PC-3 (cell line): Measurements from ENCODE around the gene RFX7. TPM values are rescaled to one million over a fixed set of nuclear protein-coding genes. Genes with fewer than 3 reads are reported as not detected.

Source experiments
- ATAC-seq: fragments of 200-7000 bp; cut with Tn5 transposase; 2 replicates; pipeline ENCODE4 v1.9.1; 2020; ENCODE audit warnings: mild to moderate bottlenecking, moderate library complexity
- BruUV-seq: library from RNA; stranded (reverse); fragments of 400-500 nt; replicated peaks from 2 replicates; lab custom pipeline; 2021; lab: Mats Ljungman, UMichigan
- CTCF ChIA-PET: fragments of 300-600 bp; sonication (Branson Sonifier 250); formaldehyde crosslinking; loops from one replicate; lab custom pipeline; 2022; ENCODE audit warnings: antibody characterized with exemption; lab: Charles Lee
- POLR2A ChIA-PET: fragments of 300-600 bp; sonication (Branson Sonifier 250); formaldehyde crosslinking; loops from one replicate; lab custom pipeline; 2022; ENCODE audit warnings: antibody characterized with exemption; ENCODE audit not compliant: unreplicated experiment; lab: Charles Lee
- DNase-seq: peaks from one replicate; pipeline ENCODE4 v3.0.0-alpha.2; 2015
- H2AFZ ChIP-seq: fragments of 300-600 bp; sonication (generic); 2 replicates; pipeline ENCODE4 v1.6.0; 2016; ENCODE audit warnings: antibody characterized with exemption, low read length
- H3F3A ChIP-seq: fragments of 300-600 bp; sonication (generic); one replicate; pipeline ENCODE4 v1.6.0; 2017; ENCODE audit warnings: antibody characterized with exemption, low read length, control low read depth, mild to moderate bottlenecking; ENCODE audit not compliant: unreplicated experiment
- H3K27ac ChIP-seq: fragments of 300-600 bp; sonication (generic); 2 replicates; pipeline ENCODE4 v1.5.1; 2016; ENCODE audit warnings: mild to moderate bottlenecking, low read length
- H3K27me3 ChIP-seq: fragments of 300-600 bp; sonication (generic); 2 replicates; pipeline ENCODE4 v1.6.1; 2016; ENCODE audit warnings: low read length, mixed read lengths
- H3K36me3 ChIP-seq: fragments of 300-600 bp; sonication (generic); 2 replicates; pipeline ENCODE4 v1.6.1; 2016; ENCODE audit warnings: low read depth, mixed run types, low read length, mixed read lengths
- H3K4me1 ChIP-seq: fragments of 300-600 bp; sonication (generic); 2 replicates; pipeline ENCODE4 v1.5.1; 2016; ENCODE audit warnings: low read length; ENCODE audit not compliant: insufficient read depth
- H3K4me2 ChIP-seq: fragments of 300-600 bp; sonication (generic); 2 replicates; pipeline ENCODE4 v1.6.0; 2016; ENCODE audit warnings: low read length
- H3K4me3 ChIP-seq: fragments of 300-600 bp; sonication (generic); 2 replicates; pipeline ENCODE4 v1.5.1; 2016; ENCODE audit warnings: mild to moderate bottlenecking, low read length, mixed read lengths
- H3K79me2 ChIP-seq: fragments of 300-600 bp; sonication (generic); 2 replicates; pipeline ENCODE4 v1.6.1; 2017; ENCODE audit warnings: low read length, mixed read lengths
- H3K9ac ChIP-seq: fragments of 300-600 bp; sonication (generic); 2 replicates; pipeline ENCODE4 v1.6.0; 2016; ENCODE audit warnings: mild to moderate bottlenecking, low read length
- H3K9me2 ChIP-seq: fragments of 300-600 bp; sonication (generic); replicated peaks from 2 replicates; pipeline ENCODE4 v1.6.1; 2016; ENCODE audit warnings: mixed run types, low read length, mixed read lengths
- H3K9me3 ChIP-seq: fragments of 300-600 bp; sonication (generic); 2 replicates; pipeline ENCODE4 v1.6.1; 2016; ENCODE audit warnings: low read length, mixed read lengths
- H4K20me1 ChIP-seq: fragments of 300-600 bp; sonication (generic); 2 replicates; pipeline ENCODE4 v1.6.1; 2016; ENCODE audit warnings: low read length, mixed read lengths
- CTCF ChIP-seq: fragments of 300-600 bp; sonication (generic); conservative IDR thresholded peaks from 2 replicates; pipeline ENCODE4 v1.5.1; 2017; ENCODE audit warnings: antibody characterized with exemption, low read depth, mild to moderate bottlenecking, low read length
- EZH2 ChIP-seq: fragments of 300-600 bp; sonication (generic); IDR thresholded peaks from one replicate; pipeline ENCODE4 v1.6.1; 2017; ENCODE audit warnings: antibody characterized with exemption, mild to moderate bottlenecking, low read length; ENCODE audit not compliant: unreplicated experiment
- EZH2phosphoT487 ChIP-seq: fragments of 300-600 bp; sonication (generic); IDR thresholded peaks from 2 replicates; pipeline ENCODE4 v1.6.1; 2018; ENCODE audit warnings: mild to moderate bottlenecking, antibody characterized with exemption, low read length, borderline replicate concordance
- intact Hi-C: fragments of 100-400 bp; cut with micrococcal nuclease; formaldehyde crosslinking; loops from 2 replicates; pipeline ENCODE4 v1.9.0; 2023
- total RNA-seq: library from RNA; depleted of rRNA; stranded (reverse); fragments of >200 nt; gene quantifications from 2 replicates; pipeline ENCODE4 v1.2.3, GENCODE V29; 2014

RFX7 gene
- total RNA-seq, 1 experiment from 2014 or later: 2.8 TPM

DNA sequence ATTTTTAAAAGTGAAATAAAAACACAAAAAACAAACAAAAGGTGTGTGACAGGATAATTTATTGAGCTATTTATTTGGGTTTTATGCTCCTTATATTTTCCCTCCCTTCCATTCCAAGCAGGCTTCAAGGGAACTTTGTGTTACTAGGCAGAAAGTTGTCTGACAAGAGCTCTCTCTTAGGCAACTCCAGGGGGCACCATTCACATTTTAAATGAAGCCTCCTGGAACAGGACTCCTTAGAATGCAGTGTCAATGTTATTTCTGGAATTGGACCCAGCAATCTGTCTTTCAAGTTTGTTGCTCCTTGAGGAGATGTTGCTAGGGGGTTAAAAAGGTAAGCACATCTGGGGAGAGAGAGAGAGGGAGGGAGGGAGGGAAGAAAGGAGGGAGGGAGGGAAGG is 5.4 kb upstream of the RFX7 start:
- Histone ChIP-seq H3F3A (no peaks in the 10 kb centered on the region), H3K4me1 (peaks cover 5% of the 10 kb centered on the region; the same call in 1 of the 2 replicates), H3K27ac (no peak overlapping the region), H3K9me3 (no peaks in the 10 kb centered on the region), H3K79me2 (no peaks in the 10 kb centered on the region), H2AFZ (no peak overlapping the region), H3K9ac (no peak overlapping the region), H3K4me2 (no peak overlapping the region), H3K9me2 (no peaks in the 10 kb centered on the region), H4K20me1 (no peaks in the 10 kb centered on the region), H3K36me3 (peaks cover 2% of the 10 kb centered on the region; the same call in 1 of the 2 replicates), H3K4me3 (no peak overlapping the region), H3K27me3 (no peaks in the 10 kb centered on the region)
- ChIA-PET POLR2A (interaction anchor here (0.6 kb wide), 1 partner anchor 332 kb away, joined by 4 read pairs; no protein-coding TSS in a partner anchor), CTCF (interaction anchor here (0.6 kb wide), 1 partner anchor 146 kb away, joined by 18 read pairs; no protein-coding TSS in a partner anchor)
- peak; percentile 55 for TF ChIP-seq CTCF
- TF ChIP-seq EZH2: no peak
- no TSS peak for BruUV-seq
- intact Hi-C loops: loop anchor here (1.0 to 5.0 kb wide), 3 partner anchors 118 to 332 kb away; partner anchors contain the start of gene TEX9
- DNase-seq (peak; percentile 42), ATAC-seq (no peak)

DNA sequence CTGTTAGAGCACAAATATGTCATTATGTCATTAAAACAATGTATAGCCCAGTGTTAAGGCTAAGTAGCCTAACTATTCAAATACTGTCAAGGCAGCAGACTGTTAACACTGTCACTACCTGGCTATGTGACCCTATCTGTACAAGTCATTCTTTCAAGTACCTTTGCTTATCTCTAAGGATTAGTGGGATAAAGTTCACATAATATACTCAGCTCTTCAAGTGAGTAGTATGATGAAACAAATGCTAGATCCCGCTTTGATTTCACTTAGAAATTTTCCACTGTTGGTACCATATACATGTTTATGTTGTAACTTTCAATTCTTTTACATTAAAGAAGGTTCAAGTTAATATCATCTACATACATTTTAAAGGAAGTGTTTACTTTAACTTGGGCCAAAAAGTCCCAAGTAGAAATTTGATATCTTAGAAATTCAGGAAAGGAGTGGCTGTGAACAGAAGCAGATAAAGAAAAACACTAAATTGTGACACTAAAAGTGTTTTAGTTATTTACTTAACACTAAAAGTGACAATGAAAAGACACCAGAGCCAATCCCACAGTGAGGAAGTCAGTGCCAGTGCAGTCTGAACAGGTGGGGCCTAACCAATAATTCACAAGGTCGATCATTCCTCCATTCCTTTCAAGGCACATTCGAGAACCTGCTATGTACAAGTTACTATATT is 4.8 kb upstream of the RFX7 start:
- Histone ChIP-seq H3K4me3 (no peak overlapping the region), H3K4me1 (peaks cover 5% of the 10 kb centered on the region; the same call in 1 of the 2 replicates), H3K9me2 (no peaks in the 10 kb centered on the region), H2AFZ (no peak overlapping the region), H3K27ac (no peak overlapping the region), H3K36me3 (peaks cover 2% of the 10 kb centered on the region; the same call in 1 of the 2 replicates), H3F3A (no peaks in the 10 kb centered on the region), H3K27me3 (no peaks in the 10 kb centered on the region), H3K9ac (no peak overlapping the region), H3K4me2 (no peak overlapping the region), H4K20me1 (no peaks in the 10 kb centered on the region), H3K79me2 (peaks cover under 1% of the 10 kb centered on the region; the same call in 1 of the 2 replicates), H3K9me3 (no peaks in the 10 kb centered on the region)
- ChIA-PET CTCF (no interaction called here), POLR2A (no interaction called here)
- intact Hi-C loops: loop anchor here (5.0 kb wide), 2 partner anchors 119 to 331 kb away; partner anchors contain the start of gene TEX9
- ATAC-seq (no peak), DNase-seq (no peak)
- TF ChIP-seq CTCF (no peak), EZH2phosphoT487 (no peak), EZH2 (no peak)
- BruUV-seq: no TSS peak

DNA sequence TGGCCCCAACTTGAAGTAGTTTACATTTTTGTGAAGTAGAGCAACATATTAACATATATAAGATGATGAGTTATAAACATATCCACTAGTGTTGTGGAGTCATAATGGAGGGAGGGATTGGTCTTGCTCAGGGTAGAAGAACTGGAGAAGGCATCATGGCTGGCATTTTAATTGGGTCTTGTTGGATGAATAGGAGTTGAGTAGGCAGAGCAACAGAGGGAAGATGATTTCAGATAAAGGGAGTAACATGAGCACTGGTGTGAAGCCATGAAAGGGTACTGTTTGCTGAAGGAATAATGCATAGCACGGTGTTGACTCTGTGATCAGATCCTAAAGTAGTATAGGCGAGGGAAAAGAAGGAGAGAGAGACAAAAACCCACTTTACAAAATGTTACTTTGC is 3.6 kb upstream of the RFX7 start:
- H3K9me3 ChIP-seq: no peaks in the 10 kb centered on the region
- no peak for DNase-seq
- H3K27me3 ChIP-seq: no peaks in the 10 kb centered on the region
- no peak overlapping the region for H3K4me3 ChIP-seq
- H3K4me1 ChIP-seq: peaks cover 5% of the 10 kb centered on the region; the same call in 1 of the 2 replicates
- no peak for ATAC-seq
- no peak for TF ChIP-seq CTCF
- no peak for TF ChIP-seq EZH2
- TF ChIP-seq EZH2phosphoT487: no peak
- H3K9ac ChIP-seq: no peak overlapping the region
- H3K9me2 ChIP-seq: no peaks in the 10 kb centered on the region
- ChIA-PET CTCF (no interaction called here), POLR2A (no interaction called here)
- peaks cover 2% of the 10 kb centered on the region; the same call in 1 of the 2 replicates for H3K36me3 ChIP-seq
- H3K27ac ChIP-seq: no peak overlapping the region
- H3F3A ChIP-seq: no peaks in the 10 kb centered on the region
- H3K79me2 ChIP-seq: peaks cover 11% of the 10 kb centered on the region
- no peak overlapping the region for H2AFZ ChIP-seq
- H3K4me2 ChIP-seq: no peak overlapping the region
- H4K20me1 ChIP-seq: no peaks in the 10 kb centered on the region
- no TSS peak for BruUV-seq
- intact Hi-C loops: loop anchor here (5.0 kb wide), 2 partner anchors 120 to 330 kb away; partner anchors contain the start of gene TEX9
